Osteocyte (in vitro differentiated cells): ENCODE measurements around the gene MED7. TPM values are rescaled to one million over a fixed set of nuclear protein-coding genes. Genes with fewer than 3 reads are reported as not detected.

Experiments
- DNase-seq: peaks from one replicate; pipeline ENCODE4 v3.0.0; 2021; ENCODE audit warnings: mixed read lengths; ENCODE audit not compliant: unreplicated experiment; ENCODE audit errors: extremely low spot score
- H3K27ac Mint-ChIP-seq: one replicate; pipeline ENCODE4 v1.8.0; 2021; ENCODE audit warnings: mild to moderate bottlenecking, mixed read lengths; ENCODE audit not compliant: unreplicated experiment
- H3K27me3 Mint-ChIP-seq: one replicate; pipeline ENCODE4 v1.8.0; 2021; ENCODE audit warnings: mixed read lengths; ENCODE audit not compliant: unreplicated experiment
- H3K36me3 Mint-ChIP-seq: one replicate; pipeline ENCODE4 v1.8.0; 2021; ENCODE audit warnings: mixed read lengths; ENCODE audit not compliant: unreplicated experiment
- H3K4me1 Mint-ChIP-seq: one replicate; pipeline ENCODE4 v1.8.0; 2021; ENCODE audit warnings: mixed read lengths; ENCODE audit not compliant: unreplicated experiment
- H3K4me3 Mint-ChIP-seq: one replicate; pipeline ENCODE4 v1.8.0; 2021; ENCODE audit warnings: mild to moderate bottlenecking, moderate library complexity, mixed read lengths; ENCODE audit not compliant: unreplicated experiment
- H3K9me3 Mint-ChIP-seq: one replicate; pipeline ENCODE4 v1.8.0; 2021; ENCODE audit warnings: mixed read lengths; ENCODE audit not compliant: unreplicated experiment
- total RNA-seq: library from RNA; stranded (reverse); gene quantifications from 2 replicates; pipeline ENCODE4 v1.2.1, GENCODE V29; 2021
- TF ChIP-seq, protein P1 (sequence below): fragments of 200-600 bp; sonication (generic); IDR thresholded peaks from 2 replicates; pipeline ENCODE4 v1.5.0; 2021; ENCODE audit warnings: antibody characterized with exemption, mild to moderate bottlenecking, moderate library complexity

MED7 gene
- total RNA-seq, 1 donor from 2014 or later: 9.2 TPM

DNA sequence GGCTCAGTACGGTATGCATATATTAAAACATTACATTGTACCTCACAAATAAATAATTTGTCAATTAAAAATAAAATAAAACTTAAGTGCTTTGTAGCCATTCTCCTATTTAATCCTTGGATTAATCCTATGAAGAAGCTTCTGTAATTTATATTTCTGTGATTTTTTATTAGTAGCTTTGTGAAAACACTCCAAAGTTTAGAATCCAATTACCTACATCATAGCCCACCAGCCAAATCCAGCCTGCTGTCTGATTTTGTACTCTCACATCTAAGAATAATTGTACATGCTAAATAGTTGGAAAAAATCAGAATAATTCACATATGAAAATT lies 10.4 kb downstream of the MED7 start:
- Mint-ChIP-seq H3K4me3 (no peak overlapping the region), H3K27me3 (peaks cover 9% of the 10 kb centered on the region), H3K9me3 (no peaks in the 10 kb centered on the region), H3K27ac (no peak overlapping the region), H3K4me1 (no peaks in the 10 kb centered on the region), H3K36me3 (no peaks in the 10 kb centered on the region)
- TF ChIP-seq, protein P1, sequence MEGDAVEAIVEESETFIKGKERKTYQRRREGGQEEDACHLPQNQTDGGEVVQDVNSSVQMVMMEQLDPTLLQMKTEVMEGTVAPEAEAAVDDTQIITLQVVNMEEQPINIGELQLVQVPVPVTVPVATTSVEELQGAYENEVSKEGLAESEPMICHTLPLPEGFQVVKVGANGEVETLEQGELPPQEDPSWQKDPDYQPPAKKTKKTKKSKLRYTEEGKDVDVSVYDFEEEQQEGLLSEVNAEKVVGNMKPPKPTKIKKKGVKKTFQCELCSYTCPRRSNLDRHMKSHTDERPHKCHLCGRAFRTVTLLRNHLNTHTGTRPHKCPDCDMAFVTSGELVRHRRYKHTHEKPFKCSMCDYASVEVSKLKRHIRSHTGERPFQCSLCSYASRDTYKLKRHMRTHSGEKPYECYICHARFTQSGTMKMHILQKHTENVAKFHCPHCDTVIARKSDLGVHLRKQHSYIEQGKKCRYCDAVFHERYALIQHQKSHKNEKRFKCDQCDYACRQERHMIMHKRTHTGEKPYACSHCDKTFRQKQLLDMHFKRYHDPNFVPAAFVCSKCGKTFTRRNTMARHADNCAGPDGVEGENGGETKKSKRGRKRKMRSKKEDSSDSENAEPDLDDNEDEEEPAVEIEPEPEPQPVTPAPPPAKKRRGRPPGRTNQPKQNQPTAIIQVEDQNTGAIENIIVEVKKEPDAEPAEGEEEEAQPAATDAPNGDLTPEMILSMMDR: no peak
- no peak for DNase-seq

DNA sequence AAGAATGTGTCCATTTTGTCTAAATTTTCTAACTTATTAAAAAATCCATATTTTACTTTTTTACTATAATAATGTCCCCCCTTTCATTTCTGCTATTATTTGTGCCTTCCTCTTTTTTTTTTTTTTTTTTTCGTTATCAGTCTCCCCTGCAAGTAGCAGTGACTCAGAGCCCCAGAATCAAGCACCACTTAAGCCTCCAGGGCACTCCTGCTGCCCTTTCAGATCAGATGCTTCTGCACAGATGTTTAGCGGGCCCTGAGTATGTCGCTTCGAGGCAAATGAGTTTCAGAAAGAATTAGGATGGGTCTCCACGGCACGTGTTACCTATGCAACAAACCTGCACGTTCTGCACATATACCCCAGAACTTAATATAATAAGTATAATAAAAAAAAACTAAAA lies 11.7 kb downstream of the MED7 start:
- TF ChIP-seq, protein P1: no peak
- H3K27me3 Mint-ChIP-seq: peaks cover 14% of the 10 kb centered on the region
- H3K4me1 Mint-ChIP-seq: no peaks in the 10 kb centered on the region
- H3K4me3 Mint-ChIP-seq: no peak overlapping the region
- no peak overlapping the region for H3K27ac Mint-ChIP-seq
- DNase-seq: no peak
- no peaks in the 10 kb centered on the region for H3K9me3 Mint-ChIP-seq
- H3K36me3 Mint-ChIP-seq: no peaks in the 10 kb centered on the region

DNA sequence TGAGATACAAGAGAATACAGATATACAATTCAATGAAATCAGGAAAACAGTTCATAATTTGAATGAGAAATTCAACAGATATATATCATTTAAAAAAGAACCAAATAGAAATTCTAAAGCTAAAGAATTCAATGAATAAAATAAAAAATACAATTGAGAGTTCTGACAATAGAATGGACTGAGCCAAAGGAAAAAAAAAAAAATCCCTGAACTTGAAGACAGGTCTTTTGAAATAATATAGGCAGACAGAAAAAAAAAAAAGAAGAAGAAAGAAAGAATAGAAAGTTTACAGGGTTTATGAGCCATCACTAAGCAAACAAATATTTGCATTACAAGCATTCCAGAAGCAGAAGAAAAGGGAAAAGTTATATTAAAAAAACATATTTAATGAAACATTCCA lies 21.0 kb downstream of the MED7 start:
- Mint-ChIP-seq H3K4me3 (no peak overlapping the region), H3K36me3 (no peaks in the 10 kb centered on the region), H3K4me1 (no peaks in the 10 kb centered on the region), H3K27me3 (peaks cover 7% of the 10 kb centered on the region), H3K27ac (no peak overlapping the region), H3K9me3 (peaks cover 21% of the 10 kb centered on the region)
- TF ChIP-seq, protein P1: no peak
- no peak for DNase-seq

DNA sequence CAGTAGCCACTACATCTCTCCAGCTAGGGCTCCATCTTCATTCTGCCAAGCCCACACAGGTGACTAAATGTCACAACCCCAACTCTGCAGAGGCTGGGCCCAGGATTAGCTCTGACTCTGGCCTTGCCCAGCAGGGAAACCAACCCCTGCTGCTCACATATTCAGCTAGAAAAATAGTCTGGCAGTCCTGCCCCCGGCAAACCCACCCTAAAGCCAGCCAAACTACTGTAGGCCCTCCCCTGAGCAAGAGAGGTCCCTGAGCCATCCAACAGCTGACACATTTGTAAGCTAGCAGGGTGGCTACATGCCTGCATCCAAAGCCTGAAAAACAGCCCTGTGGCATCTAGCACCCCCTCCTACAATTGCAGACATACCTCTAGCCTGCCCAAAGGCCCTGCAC lies 22.6 kb downstream of the MED7 start:
- Mint-ChIP-seq H3K36me3 (no peaks in the 10 kb centered on the region), H3K4me3 (no peak overlapping the region)
- TF ChIP-seq, protein P1: no peak

DNA sequence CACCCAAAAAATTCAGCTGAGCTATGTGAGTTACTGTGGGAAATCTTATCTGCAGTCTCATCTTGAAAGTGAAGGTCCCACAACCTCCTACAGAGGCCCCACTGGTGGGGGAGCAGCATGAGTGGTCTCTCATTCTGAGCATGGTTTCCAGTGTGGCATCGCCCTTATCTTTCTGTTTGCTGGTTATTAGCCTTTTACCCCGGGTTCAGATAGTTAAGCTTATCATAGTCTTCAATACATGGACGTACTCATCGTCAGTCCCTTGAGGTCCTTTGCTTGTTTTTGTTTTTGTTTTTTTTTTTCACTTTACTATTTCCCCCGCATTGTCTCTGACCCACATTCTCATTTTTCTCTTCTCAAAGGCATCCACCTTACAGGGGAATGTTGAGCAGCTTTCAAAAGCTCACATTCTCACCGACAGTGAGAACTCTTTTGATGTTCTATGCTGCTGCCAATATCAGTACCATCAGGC lies 26.1 kb downstream of the MED7 start:
- no peaks in the 10 kb centered on the region for H3K36me3 Mint-ChIP-seq
- no peaks in the 10 kb centered on the region for H3K27me3 Mint-ChIP-seq
- TF ChIP-seq, protein P1: no peak
- no peak overlapping the region for H3K27ac Mint-ChIP-seq
- no peak overlapping the region for H3K4me3 Mint-ChIP-seq
- H3K4me1 Mint-ChIP-seq: no peaks in the 10 kb centered on the region
- no peak for DNase-seq
- peaks cover 6% of the 10 kb centered on the region for H3K9me3 Mint-ChIP-seq

More for the DNA sequence above, 22.6 kb downstream of the MED7 start:
- Mint-ChIP-seq H3K27ac (no peak overlapping the region), H3K9me3 (peaks cover 21% of the 10 kb centered on the region), H3K4me1 (no peaks in the 10 kb centered on the region), H3K27me3 (no peaks in the 10 kb centered on the region)
- DNase-seq: no peak
